AG20443 (cell line): ENCODE measurements around the gene ISCU.
"Not testable (repeated sequence)": the region's sequence is repeated elsewhere in the genome, so short reads cannot be mapped to it uniquely, and the experiment has no call there.

Source experiments
- DNase-seq: peaks from one replicate; pipeline ENCODE4 v3.0.0; 2012; ENCODE audit warnings: low spot score, mixed read lengths

ISCU gene

DNA sequence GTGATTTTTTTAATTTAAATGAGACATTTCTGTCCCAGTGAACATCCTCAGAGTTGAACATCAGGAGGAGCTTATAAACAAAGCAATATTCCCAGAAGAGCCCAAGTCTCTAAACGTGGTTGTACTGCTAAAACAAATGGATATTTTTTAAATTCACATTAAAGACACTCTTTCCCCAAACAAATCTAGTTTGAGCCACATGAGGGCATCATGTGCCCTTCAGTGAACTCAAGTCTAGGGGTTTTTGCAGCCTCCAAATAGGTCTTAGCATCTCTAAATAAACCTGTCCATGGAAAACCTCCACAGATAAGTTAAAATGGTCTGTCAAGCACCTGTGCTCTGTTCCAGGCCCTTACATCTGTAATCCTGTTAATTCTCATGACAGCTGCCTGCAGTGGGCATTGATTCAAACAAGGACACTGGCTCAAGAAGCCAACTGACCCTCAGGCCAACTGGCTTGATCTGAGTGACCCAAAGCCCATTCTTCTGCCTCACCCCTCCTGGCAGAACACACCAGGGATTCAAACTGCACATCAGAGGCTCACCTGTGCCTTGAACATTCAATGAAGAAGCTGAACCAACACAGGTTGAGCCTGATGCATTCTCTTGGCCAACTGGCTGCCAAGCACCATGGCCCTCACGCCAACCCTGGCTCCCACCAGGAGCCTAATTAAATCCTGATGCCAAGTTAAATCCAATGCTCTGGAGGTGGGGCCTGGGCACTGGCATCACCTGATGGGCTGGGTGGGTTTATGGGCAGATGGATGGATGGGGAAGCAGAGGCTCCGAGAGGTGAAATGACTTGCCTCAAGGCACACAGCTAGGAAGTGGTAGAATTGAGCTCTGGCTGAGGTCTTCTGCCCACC is 8.6 kb downstream of the ISCU start:
- peak; percentile 42 for DNase-seq

GRCh38 chr12:108571609-108572165 is 9.3 kb downstream of the ISCU start:
- no peak for DNase-seq

DNA sequence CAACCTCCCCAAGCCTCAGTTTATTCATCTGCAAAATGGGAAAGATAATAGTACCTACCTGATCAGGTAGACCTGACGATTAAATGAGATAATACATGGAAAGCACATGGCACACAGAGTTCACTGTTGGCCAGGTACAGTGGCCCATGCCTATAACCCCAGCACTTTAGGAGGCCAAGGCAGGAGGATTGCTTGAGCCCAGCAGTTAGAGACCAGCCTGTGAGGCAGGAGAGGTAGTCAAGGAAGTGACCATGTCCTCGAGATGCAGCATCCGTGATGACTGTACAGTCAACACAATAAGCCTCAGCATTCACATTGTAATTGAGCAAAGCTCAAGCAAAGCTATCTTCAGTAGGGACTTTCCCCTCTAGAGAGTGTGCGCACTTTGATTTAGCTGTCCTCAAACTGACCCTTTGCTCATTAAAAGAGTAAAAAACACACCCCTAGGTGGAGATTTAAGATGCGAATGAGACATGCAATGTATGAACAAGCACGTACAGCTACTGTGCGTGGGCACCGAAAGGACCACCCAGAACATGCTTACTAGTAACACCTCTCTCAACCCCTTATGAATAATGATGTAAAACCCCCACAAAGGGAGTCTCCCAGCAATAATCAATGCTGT is 9.9 kb downstream of the ISCU start:
- DNase-seq: no peak

DNA sequence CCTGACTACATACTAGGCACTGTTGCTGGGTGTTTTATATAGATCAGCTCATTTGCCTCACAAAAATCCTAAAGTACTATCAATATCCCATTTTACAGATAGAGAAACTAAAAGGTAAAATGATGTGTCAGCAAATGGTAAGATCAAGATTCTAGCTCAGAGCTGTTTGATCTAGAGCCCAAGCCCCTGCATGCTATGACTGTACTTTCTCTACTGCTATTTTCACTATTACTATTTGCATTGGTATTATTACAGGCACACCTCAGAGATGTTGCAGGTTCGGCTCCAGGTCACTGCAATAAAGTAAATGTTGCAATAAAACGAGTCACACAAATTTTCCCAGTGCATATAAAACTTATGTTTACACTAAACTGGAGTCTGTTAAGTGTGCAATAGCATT is 10.9 kb downstream of the ISCU start:
- DNase-seq: no peak

DNA sequence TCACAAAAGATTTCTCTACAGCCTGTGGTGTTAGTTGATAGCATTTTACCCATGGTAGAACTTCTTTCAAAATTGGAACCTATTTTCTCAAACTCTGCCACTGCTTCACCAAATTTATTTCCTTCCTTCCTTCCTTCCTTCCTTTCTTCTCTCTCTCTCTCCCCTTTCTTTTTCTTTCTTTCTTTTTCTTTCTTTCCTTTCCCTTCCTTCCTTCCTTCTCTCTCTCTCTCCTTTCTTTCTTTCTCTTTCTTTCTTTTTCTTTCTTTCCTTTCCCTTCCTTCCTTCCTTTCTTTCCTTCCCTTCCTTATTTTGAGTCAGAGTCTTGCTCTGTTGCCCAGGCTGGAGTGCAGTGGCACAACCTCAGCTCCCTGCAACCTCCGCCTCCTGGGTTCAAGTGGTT is 11.9 kb downstream of the ISCU start:
- not testable (repeated sequence) for DNase-seq

GRCh38 chr12:108575199-108575912 is 13.0 kb downstream of the ISCU start:
- DNase-seq: no peak

- no peak for DNase-seq
These were observed 14.4 kb downstream of the ISCU start for GRCh38 chr12:108576660-108577234.

DNA sequence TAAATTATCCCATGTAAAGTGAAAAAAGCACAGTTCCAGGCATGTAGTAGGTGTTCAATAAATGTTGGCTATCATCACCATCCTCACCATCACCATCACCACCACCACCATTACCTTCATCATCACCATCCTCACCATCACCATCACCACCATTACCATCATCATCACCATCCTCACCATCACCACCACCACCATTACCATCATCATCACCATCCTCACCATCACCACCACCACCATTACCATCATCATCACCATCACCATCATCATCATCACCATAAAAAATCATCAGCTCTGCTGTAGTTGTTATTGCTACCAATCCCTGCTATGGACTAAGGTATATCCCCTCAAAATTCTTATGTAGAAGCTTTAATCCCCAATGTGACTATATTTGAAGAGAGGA is 15.1 kb downstream of the ISCU start:
- no peak for DNase-seq

DNA sequence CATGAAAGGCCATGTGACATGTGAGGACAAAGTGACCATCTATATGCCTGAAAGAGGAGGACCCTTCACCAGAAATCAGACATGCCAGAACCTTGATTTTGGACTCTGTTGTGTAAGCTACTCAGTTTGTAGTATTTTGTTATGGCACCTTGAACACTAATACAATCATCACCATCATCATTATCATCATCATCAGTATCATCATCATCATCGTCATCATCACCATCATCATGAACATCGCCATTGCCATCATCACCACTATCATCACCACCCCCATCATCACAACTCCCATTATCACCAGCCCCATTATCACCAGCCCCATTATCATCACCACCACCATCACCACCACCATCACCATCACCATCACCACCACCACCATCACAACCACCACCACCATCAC is 15.9 kb downstream of the ISCU start:
- DNase-seq: no peak

DNA sequence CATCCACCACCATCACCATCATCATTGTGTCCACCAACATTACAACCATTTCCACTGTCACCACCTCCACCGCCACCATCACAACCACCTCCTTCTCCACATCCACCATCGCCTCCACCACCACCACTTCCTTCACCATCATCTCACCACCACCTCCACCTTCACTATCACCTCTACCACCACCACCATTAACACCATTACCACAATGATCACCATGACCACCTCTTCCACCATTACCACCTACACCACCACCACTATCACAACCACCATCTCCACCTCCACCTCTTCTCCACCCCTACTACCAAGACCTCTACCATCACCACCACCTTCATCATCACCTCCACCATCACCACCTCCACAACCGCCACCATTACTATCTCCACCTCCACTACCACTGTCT is 16.4 kb downstream of the ISCU start:
- no peak for DNase-seq

DNA sequence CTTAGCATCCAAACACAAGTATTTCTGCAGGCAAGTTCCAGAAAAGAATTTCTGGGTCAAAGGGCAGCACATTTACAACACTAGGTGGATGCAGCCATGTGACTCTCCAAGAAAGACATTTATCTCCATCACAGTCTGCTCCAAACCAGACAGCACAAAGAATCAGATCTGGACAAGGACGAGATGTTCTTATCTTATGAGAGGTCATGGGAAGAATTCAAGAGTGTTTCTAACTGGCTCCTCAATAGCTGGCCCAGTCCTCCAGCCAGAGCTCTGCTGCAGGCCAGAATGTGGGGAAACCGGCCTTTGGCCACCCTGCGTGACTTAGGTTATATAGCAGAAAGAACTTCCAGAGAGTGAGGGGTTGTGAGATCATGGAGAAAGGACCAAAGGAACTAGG is 18.1 kb downstream of the ISCU start:
- no peak for DNase-seq

DNA sequence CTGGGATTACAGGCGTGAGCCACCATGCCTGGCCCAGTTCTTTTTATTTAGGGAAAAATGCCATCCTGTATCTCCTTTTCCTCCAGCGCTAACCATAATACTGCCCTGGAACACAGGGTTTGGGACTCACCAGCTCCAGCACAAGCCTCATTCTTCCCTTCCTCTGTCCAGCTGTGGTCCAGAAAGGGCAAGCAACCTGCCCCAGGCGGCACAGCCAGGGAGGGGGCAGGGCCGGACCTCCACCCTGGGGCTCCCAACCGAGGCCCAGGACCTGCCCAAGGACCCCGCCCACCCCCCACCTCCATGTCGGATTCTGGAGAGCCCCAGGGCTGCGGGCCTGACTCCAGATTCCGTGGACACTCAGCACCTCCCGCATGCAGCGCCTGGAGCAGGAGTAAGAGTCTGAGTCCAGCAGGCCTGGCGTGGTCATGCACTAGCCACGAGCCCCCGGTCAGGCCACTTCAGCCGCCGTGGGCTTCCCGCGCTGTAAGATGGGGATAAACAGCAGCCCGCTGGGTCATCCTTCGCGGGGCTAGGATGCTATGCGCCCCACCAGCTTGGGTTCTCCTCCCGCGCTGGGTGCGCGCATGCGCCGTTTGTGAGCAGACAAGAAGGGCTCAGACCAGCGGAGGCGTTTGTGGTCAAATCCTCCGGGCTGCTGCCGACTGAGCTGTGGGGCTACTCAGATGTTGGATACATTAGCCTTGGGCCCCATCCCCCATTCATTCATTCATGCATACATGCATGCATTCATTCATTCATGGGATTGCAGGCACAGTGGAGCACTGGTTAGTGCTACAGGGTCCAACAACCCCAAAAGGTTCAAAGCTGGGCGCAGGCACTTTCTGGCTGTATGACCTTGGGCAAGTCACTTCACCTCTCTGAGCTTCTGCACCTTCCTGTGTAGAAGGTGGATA is 19.2 kb downstream of the ISCU start:
- DNase-seq: no peak

DNA sequence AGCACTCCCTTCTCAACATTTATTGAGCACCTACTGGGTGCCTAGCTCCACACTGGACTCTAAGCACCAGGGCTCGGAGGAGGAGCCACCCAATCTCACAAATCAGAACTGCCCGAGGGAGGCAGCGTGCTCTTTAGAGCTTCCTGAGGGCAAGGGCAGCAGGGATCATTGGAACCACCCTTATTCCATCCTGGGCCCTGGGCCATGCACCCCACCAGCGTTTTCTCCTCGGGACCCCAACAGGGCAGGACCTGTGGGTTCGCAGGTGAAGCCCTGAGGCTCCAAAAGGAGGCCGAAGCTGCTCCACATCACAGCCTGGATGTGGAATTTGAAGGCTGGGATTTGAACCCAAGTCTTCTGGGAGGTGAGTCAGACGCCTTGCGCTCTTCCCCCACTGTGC is 20.1 kb downstream of the ISCU start:
- no peak for DNase-seq

DNA sequence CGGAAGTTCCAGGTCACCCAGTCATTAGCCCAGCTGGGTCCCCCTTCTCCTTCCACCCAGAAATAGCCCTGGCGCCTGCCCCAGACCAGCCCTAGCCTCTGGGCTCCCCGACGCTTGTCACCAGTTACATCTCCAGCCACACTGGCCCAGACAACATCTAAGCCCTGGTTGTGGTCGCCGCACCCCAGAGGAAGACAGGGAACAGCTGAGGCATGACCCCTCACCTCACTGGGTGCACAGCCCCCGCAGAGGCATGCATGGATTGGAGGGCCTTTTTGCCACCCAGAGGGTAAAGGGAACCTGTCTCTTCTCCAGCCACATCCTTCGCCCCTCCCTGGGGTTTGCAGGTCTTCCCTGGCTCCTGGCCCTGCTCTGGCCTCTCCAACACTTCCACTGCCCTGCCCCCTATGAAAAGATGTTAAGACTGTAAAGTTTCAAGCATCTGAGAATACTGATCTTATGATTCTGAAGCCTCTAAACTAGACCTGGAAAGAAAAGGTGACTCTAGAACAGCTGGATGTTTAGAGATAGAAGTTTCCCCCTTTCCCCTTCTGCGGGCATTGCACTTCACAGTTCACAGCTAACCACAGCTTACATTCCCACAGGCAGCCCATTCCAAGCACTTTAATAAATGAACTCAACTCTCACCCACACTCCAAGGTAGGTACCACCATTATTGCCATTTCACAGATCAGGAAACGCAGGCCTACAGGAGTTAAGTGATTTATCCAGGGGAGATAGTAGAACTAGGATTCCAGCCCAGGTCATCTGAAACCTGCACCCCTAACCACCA is 20.8 kb downstream of the ISCU start:
- no peak for DNase-seq

DNA sequence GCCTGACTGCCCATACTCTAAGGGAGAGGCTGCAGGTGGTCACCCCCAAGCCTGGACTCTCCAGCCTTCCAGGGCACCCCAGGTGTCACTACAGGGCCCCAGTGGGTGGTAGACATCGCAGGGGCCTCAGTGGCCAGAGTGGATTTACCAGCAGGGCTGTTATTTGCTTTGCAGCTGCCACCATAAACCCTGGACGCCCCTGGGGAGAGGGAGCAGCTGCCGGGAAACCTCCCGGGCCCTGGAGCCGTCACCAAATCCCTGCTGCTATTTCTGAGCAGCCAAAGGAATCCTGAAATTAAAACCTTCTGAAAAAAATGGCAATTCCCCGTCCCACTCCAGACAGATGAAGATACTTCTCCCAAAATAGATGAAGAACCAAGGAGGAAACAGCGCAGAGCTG is 21.6 kb downstream of the ISCU start:
- no peak for DNase-seq

- no peak for DNase-seq
These were observed 22.2 kb downstream of the ISCU start for GRCh38 chr12:108584456-108585065.

- no peak for DNase-seq
These were observed 23.5 kb downstream of the ISCU start for GRCh38 chr12:108585864-108586263.

DNA sequence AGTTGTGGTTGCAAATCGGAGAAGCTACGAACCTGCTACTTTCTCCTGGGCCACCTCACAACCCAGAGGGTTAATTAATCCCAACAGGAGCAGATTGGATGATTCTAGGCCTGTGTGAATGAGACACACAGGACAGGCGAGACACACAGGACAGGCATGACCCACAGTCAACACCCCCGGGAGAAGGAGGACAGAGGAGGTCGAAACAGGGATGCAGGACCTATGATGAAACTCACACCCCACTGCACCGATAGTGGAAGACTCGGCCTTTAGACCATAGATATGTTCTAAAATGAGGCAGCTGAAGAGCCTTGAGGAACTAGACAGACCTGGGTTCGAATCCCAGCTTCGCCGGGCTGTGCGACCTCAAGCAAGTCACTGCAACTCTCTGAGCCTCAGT is 23.9 kb downstream of the ISCU start:
- DNase-seq: no peak

- no peak for DNase-seq
These were observed 25.4 kb downstream of the ISCU start for GRCh38 chr12:108587826-108588225.
